ENCODE results near the gene CLEC16A.

The CLEC16A gene

DNA sequence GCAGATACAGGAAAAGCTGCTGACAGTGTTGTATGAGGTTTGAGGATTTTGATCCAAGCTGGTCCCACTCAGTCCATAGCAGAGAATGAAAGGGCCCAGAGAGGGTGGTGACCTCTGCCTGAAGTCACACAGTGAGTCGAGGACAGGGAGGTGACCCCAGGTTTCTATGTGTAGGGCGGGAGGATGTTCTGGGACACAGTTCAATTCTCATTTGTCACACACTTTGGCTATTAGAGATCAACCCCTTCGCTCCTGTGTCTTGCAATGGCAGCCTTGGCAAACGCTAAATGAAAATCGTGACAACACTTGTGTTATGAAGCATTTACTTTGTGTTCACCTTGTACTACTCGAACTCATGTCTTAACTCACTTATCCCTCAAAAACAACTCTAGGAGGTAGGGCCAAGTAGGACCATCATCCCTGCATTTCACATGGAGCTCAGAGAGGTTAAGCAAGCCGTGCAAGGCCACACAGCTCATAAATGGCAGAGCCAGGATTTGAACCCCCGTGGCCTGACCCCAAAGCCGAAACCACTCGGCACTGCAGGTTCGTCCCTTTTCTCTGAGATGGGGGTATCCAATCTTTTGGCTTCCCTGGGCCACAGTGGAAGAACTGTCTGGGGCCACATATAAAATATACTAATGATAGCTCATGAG, 12.3 kb upstream of the CLEC16A start:
- TF ChIP-seq, protein P1, sequence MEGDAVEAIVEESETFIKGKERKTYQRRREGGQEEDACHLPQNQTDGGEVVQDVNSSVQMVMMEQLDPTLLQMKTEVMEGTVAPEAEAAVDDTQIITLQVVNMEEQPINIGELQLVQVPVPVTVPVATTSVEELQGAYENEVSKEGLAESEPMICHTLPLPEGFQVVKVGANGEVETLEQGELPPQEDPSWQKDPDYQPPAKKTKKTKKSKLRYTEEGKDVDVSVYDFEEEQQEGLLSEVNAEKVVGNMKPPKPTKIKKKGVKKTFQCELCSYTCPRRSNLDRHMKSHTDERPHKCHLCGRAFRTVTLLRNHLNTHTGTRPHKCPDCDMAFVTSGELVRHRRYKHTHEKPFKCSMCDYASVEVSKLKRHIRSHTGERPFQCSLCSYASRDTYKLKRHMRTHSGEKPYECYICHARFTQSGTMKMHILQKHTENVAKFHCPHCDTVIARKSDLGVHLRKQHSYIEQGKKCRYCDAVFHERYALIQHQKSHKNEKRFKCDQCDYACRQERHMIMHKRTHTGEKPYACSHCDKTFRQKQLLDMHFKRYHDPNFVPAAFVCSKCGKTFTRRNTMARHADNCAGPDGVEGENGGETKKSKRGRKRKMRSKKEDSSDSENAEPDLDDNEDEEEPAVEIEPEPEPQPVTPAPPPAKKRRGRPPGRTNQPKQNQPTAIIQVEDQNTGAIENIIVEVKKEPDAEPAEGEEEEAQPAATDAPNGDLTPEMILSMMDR (conservative IDR thresholded peaks at IDR 0.05; ENCODE audit: low read depth, low read length): no peak
- DNase-seq (ENCODE audit: low read depth): no peak

DNA sequence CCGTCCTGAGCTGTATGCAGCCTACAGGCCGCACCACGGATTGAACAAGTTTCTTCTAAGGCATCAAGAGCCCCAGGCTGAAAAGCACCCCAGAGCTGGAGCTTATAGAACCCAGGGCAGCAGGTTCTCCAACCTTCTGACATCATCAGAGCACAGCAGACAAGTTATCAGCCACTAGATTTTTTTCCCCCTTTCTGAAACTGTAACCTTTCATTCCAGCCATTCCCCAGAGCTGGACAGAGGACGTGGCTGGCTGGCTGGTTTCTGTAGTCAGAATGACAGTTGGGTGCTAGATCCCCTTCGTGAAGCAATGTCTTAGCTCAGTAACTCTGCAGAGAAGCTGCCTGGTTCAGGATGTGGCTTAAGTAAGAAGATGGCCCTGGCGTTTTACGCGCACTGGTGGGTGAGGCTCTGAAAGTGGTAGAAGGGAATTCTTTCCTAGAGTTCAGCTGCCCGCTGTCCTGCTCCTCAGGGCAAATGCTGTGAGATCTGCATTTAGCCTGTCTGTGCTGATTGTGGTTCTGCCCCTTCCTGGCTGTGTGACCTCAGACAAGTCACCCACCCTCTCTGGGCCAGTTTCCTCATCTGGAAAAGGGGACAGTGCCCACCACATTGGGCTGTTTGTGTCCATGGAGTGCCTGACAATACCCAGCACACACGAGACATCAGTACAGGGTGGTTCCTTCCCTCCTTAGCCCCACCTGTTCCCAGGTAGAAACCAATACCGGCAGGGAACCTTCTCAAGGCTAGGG, 11.2 kb upstream of the CLEC16A start:
- TF ChIP-seq, protein P1 (conservative IDR thresholded peaks at IDR 0.05; ENCODE audit: low read depth, low read length): no peak
- H3K4me3 ChIP-seq (ENCODE audit: low read depth, low read length): no peak overlapping the region
- DNase-seq (ENCODE audit: low read depth): no peak

More for the DNA sequence above, 12.3 kb upstream of the CLEC16A start:
- no peak overlapping the region for H3K4me3 ChIP-seq (ENCODE audit: low read depth, low read length)

DNA sequence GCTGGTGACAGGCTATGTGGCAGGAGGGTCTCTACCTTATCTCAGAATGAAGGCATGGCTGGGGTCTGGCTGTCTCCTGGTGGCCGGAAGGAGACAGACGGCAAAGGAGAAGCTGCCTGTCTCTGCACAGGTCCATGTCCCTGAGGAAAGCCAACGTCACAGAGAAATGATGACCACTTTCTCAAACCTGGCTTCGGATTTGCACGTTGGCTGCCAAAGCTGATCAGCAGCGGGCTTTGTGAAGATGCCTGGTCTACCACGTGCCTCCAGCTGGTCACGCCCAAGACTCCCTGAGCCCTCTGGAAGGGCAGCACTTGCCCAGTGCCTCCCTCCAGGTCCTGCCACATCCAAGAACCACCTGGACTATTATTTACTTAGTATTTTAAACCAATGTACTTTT, 10.5 kb upstream of the CLEC16A start:
- H3K4me3 ChIP-seq (ENCODE audit: low read depth, low read length): no peak overlapping the region
- no peak for DNase-seq (ENCODE audit: low read depth)
- TF ChIP-seq, protein P1 (conservative IDR thresholded peaks at IDR 0.05; ENCODE audit: low read depth, low read length): no peak

DNA sequence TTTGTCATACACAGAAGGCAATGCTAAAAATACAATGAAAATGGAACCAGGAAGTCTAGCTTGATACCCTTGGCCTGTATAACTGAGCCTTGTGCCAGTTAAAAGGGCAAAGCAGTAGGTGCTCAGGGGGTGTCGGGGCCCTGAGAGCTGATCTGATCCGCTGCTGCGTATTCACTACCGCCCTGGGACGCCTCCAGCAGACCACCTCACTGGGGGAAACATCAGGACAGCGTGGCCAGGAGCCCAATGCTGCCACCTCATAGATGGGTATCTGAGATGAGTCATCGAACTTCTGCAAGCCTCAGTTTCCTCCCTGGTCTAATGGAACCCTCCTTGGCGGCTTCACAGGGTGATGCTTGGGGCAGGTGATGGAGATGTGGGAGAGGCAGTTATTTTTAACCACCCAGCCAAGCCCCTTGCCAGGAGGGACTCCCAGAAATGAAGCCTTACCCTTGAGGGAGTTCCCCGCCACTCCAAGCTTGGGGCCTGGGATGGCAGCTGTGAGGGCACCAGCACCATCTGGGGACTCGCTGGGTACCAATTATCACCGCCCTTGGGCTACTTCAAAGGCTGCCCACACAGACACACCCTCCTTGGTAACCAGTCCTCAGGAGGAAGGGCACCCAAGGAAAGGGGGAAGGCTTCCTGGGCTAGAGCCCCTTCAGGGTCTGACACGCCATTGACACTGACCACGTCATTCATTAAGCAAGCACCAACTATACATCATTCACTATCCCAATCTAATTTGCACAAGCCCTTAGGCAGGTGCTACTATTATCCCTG, 9.8 kb upstream of the CLEC16A start:
- no peak for DNase-seq (ENCODE audit: low read depth)
- TF ChIP-seq, protein P1 (conservative IDR thresholded peaks at IDR 0.05; ENCODE audit: low read depth, low read length): no peak
- no peak overlapping the region for H3K4me3 ChIP-seq (ENCODE audit: low read depth, low read length)

DNA sequence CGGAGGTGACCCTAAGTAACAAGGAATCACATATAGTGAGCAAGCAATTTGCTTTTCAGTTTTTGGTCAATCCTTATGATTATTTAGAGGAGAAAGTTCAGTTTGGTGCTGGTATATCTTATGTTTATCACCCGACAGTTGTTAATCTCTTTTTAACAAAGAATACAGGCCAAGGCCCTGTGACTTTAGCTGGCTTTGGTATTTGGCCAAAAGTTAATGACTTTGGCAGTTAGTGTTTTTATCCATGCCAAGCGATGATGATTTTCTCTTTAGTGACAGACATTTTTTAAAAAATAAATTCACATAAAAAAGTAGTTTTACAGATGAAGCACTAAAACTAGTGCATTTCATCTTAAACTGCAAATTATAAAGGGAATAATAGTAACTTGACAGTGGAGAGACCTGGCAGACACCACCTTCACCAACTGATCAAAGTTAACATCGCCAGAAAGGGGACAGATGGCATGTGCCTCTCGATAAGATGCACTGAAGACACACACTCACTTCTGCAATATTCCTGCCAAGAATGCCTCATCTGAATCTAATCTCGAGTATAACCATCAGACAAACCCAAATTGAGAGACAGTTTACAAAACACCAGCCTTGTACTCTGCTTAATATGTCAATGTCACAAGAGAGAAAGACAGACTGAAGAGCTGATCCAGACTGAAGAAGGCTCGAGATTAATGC, 9.0 kb upstream of the CLEC16A start:
- DNase-seq (ENCODE audit: low read depth): no peak
- TF ChIP-seq, protein P1 (conservative IDR thresholded peaks at IDR 0.05; ENCODE audit: low read depth, low read length): no peak
- H3K4me3 ChIP-seq (ENCODE audit: low read depth, low read length): no peak overlapping the region

DNA sequence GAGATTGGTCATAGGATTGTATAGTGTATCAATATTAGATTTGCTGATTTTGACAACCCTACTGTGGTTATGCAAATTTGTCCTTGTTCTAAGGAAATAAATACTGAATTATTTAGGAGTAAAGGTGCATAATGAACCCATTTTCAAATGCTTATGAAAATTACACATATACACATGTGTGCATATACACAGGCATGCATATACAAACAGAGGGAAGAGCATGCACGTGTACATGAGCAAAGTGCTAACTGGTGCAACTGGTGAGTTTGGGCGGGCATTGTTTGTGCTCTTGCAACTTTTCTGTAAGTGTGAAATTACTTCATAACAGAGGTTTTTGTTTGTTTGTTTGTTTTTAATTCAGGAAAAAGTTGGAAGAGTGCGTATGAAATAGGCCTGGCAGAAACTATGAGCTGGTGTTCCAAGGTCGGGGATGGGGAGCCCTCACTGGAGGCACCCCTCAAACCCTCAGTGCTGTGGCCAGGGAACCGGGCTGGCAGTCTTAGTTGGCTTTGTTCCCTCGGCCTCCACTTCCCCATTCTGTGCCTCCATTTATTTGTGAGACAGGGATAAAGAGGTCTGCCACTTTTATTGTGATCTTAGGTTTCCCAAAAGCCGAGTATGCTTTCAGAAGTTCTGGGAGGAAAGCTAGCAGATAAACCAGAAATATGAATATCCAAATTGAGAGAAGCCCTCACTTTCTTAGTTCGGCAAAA, 7.9 kb upstream of the CLEC16A start:
- H3K4me3 ChIP-seq (ENCODE audit: low read depth, low read length): no peak overlapping the region
- DNase-seq (ENCODE audit: low read depth): no peak
- TF ChIP-seq, protein P1 (conservative IDR thresholded peaks at IDR 0.05; ENCODE audit: low read depth, low read length): no peak
